GM12801 (cell line): ENCODE results near the gene RAB13.

Source experiments
- CTCF ChIP-seq: IDR thresholded peaks from one replicate; pipeline ENCODE4 v1.5.1; 2011; ENCODE audit warnings: control low read depth; ENCODE audit not compliant: insufficient read length; ENCODE audit errors: extremely low read depth

RAB13 gene

GRCh38 chr1:153968972-153969371 is 17.2 kb downstream of the RAB13 start:
- TF ChIP-seq CTCF, result no peak

- no peak for TF ChIP-seq CTCF
Observed at GRCh38 chr1:153968408-153968807, 17.7 kb downstream of the RAB13 start.

GRCh38 chr1:153968000-153968363 is 18.2 kb downstream of the RAB13 start:
- no peak for TF ChIP-seq CTCF

- TF ChIP-seq CTCF, result no peak
Observed at GRCh38 chr1:153967107-153967999, 18.8 kb downstream of the RAB13 start, which contains the start of gene CREB3L4. Gene CREB3L4 (plus strand): TSS chr1:153967902. CDS start chr1:153968526, 624 bp downstream.

GRCh38 chr1:153963850-153964331 is 22.2 kb downstream of the RAB13 start:
- no peak for TF ChIP-seq CTCF

- TF ChIP-seq CTCF, result no peak
Observed at GRCh38 chr1:153963030-153963849, 22.9 kb downstream of the RAB13 start, which contains the start of gene SLC39A1. Gene SLC39A1 (minus strand): TSS chr1:153963537. CDS start chr1:153962715, 822 bp downstream.
